ENCODE measurements around the gene STKLD1.
"Not testable (repeated sequence)": the region's sequence is repeated elsewhere in the genome, so short reads cannot be mapped to it uniquely, and the experiment has no call there.

Gene STKLD1

DNA sequence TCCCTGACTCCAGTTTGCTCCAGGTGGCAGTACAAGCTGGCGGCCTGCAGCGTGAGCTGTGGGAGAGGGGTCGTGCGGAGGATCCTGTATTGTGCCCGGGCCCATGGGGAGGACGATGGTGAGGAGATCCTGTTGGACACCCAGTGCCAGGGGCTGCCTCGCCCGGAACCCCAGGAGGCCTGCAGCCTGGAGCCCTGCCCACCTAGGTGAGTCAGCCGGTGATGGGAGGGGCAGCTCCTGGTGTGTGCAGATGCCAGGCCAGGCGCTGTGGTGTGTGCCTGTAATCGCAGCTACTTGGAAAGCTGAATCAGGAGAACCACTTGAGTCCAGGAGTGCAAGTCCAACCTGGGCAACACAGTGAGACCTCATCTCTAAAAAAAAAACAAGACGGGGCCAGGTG, 73.6 kb downstream of the STKLD1 start:
- DNase-seq = no peak

DNA sequence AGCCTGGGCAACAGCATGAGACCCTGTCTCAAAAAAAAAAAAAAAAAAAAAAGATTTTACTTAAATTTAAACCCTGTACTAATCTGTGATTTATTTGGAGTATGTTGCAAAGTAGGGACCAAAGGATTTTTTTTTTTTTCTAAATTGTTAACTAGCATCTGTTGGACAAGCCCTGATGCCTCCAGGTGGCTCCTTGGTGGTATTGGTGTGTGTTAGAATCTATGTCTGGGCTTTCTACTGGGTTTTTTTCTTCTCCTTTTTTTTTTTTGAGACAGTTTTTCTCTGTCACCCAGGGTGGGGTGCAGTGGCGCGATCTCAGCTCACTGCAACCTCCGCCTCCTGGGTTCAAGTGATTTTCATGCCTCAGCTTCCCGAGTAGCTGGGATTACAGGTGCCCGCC, 75.7 kb downstream of the STKLD1 start:
- not testable (repeated sequence) for DNase-seq

DNA sequence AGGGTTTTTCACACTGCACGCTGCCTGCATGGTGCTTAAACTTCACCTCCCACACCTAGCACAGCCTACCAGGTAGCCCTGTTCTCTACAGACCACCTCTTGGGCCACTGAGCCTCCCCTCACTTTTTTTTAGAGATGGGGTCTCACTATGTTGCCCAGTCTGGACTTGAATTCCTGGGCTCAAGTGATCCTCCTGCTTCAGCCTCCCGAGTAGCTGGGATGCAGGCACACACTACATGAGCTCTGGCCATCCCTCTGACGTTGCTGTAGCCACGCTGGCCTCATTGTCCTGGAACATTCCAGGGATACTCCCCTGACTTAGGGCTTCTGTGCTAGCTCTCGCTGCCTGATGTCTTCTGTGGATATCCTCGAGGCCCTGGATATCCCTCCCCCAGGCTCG, 76.4 kb downstream of the STKLD1 start:
- no peak for DNase-seq

DNA sequence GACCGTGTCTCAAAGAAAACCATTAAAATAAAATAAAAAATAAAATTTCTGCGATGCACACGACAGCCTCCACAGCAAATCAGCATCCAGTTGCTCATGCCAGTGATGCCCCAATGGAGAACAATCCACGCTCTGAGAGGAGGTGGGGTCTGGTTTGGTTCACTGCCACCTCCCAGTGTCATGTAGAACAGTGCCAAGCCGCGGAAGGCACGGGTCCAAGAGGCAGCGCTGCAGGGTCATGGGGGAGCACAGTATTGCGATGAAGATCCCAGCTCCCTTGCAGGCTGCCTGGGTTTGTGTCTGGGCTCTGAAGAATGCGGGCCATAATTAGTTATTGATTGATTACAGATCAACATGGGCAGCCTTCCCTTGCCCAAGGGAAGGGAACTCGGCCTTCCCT, 77.5 kb downstream of the STKLD1 start:
- no peak for DNase-seq

DNA sequence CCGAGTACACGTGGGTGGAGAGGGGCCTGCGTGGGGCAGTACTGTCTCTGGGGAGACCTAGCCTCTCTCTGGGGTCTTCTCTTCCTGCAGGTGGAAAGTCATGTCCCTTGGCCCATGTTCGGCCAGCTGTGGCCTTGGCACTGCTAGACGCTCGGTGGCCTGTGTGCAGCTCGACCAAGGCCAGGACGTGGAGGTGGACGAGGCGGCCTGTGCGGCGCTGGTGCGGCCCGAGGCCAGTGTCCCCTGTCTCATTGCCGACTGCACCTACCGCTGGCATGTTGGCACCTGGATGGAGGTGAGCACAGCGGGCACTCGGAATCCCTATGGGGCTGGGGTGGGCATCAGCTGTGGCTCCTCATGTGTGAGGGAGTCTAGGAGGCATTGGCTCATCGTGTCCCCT, 78.2 kb downstream of the STKLD1 start:
- DNase-seq = no peak

DNA sequence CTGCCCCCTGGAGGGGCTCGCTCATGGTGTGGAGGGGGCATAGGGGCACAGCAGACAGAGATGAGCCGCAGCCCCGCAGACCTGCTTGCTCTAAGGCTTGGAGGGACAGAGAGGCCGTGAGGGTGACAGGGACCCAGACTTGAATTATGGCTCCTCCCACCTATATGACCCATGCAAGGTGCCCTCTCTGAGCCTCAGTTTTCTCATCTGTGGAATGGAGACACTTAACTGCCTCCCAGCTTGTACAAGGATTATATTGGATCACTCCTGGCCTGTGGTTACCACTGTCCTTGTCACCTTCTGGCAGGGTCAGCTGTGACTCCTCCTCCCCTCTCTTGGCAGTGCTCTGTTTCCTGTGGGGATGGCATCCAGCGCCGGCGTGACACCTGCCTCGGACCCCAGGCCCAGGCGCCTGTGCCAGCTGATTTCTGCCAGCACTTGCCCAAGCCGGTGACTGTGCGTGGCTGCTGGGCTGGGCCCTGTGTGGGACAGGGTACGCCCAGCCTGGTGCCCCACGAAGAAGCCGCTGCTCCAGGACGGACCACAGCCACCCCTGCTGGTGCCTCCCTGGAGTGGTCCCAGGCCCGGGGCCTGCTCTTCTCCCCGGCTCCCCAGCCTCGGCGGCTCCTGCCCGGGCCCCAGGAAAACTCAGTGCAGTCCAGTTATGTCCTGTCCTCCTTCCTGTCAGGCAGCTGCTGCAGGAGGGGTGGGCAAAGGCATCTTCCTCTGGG, 78.9 kb downstream of the STKLD1 start:
- DNase-seq = no peak
